Measurements from ENCODE around the gene ROBO1.
"Not testable (repeated sequence)": the region's sequence is repeated elsewhere in the genome, so short reads cannot be mapped to it uniquely, and the experiment has no call there.

ROBO1 gene

DNA sequence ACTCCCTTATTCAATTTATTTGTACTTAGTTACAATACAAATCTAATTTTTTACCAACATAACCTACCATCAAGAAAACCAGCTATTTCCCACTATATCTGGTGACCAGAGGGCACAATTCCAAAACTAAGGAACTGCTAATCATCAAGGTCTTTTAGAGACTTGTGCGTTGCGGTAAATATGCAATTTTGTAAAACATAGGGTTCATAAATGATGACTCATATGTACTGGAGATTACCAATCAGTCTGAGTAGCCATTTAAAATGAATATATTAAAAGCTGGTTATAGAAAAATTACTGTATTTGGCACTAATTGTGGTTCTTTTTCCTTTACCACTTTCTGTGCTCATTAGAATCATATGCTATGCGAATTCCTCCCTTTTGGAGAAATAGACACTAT lies 859.6 kb downstream of the ROBO1 start:
- no peak for DNase-seq (ENCODE audit: low read depth)

DNA sequence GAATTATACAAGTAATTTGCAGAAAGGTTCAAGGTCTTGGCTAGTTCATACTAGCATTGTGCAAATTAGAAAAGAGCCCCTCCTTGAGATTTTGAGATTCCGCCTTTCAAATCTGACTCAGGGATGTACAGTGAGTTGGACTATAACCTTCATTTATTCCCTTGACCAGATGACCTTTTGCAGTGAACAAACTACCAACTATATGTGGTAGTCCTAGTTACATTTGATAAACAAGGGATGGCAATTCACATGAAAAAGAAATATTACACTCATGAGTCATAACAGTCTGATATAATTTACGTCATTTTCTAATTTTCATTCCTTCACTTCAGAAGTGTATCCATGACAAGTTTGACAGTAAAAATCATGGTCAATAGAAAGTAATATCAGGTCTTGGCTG lies 860.4 kb downstream of the ROBO1 start:
- no peak for DNase-seq (ENCODE audit: low read depth)

DNA sequence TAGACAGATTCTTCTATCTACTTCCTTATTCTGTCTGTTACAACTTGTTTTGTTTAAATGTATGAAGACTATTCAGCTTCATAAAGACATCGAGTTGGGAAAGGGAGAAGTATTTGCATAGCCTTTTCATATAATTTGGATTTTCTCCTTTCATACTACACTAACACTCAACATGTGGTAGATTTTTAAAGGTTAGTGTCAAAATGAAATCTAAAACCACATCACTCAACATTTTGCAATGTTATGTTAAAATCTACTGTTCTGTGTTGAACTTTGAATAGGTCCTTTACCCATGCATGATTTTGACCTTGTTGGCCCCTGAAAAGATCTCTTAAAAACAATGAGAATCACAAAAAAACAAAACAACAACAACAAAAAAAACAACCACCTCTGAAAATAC lies 860.9 kb downstream of the ROBO1 start:
- no peak for DNase-seq (ENCODE audit: low read depth)

GRCh38 chr3:78906245-78906644 lies 861.6 kb downstream of the ROBO1 start:
- no peak for DNase-seq (ENCODE audit: low read depth)

- DNase-seq (ENCODE audit: low read depth), result no peak
Observed at GRCh38 chr3:78905700-78906099, 862.1 kb downstream of the ROBO1 start.

DNA sequence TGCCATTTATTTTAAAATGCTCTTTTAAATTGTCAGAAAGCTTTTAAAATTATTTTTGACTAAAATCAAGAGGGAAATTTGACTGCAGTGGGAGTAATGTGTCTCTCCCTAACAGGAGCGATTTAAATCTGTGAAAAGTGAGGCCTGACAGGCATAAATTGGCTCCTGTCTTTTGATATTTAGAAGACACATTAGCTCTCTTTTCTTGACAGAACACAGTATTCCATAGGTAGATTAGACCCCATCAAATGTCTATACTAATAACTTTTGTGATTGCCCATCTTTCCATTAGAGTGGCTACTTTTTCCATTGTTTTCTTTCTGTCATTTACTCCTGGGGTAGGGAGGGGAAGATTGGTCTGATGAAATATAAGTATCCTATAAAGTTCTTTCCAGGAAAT lies 866.3 kb downstream of the ROBO1 start:
- DNase-seq (ENCODE audit: low read depth), result no peak

GRCh38 chr3:78900880-78901279 lies 866.9 kb downstream of the ROBO1 start:
- DNase-seq (ENCODE audit: low read depth), result no peak

- no peak for DNase-seq (ENCODE audit: low read depth)
Observed at GRCh38 chr3:78900426-78900825, 867.4 kb downstream of the ROBO1 start.

DNA sequence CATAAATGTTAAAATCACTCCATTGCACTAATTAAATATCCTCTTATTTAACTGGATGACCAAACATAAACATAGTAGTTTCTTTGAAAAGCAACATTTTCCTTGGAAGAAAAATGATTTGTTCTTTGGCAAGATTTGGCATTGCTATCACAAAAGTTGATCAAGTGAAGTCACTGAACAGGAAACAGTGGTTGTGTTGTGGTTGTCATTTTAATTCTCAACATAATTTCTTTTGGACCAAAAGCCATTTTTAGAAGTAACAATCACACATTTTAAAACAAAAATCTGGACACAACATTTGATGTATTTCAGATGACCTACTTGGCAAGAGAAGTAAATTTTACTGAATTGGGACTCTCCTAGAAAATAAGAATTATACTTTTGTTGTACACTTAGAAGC lies 872.3 kb downstream of the ROBO1 start:
- no peak for DNase-seq (ENCODE audit: low read depth)

DNA sequence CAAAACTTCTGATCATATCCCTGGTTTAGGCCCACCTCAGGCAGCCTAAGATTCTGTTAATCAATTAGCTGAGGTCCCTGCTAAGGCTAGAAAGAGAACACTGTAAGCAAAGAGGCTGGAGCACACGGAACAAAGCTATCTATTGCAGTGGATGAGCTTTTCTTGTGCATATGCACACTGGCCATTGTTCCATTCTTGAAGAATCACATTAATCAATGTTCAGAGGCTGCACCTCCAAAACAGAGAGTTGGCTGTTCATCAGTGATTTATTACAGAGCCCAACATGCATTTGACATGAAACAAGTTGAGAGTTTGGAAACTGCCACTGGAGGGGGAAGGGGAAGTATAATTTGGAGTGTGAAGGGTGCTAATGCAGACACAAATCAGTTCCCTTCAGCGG lies 873.0 kb downstream of the ROBO1 start:
- DNase-seq (ENCODE audit: low read depth), result no peak

DNA sequence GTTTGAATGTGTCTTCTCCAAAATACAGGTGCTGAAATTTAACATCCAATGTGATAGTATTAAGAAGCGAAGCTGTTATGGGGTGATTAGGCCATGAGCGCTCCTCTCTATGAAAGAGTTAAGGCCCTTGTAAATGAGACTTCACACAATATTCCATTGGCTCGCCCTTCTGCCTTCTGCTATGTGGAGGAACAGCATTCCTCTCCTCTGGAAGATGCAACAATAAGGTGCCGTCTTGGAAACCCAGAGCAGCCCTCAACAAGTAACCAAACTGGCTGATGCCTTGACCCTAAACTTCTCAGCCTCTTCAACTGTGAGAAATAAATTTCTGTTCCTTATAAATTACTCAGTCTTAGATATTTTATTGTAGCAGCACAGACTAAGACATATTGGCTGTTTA lies 874.6 kb downstream of the ROBO1 start:
- no peak for DNase-seq (ENCODE audit: low read depth)

DNA sequence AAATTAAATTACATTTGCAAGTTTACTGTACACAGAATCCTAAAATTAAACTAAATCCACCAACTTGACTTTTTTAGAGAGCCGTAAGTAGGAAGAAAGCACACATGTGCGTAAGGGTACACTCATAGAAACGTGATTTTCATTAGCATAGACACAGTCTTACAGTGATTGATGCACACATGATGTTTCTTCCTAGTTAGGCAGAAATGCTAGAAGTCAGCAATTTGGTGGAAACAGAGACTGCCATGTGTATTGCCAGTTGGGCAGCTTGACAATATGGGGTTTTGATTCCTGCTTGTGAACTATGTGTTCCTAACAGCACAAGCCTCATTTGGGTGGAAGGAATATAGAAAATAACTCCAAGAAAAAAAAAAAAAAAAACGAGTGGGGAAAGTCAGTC lies 878.5 kb downstream of the ROBO1 start:
- no peak for DNase-seq (ENCODE audit: low read depth)

DNA sequence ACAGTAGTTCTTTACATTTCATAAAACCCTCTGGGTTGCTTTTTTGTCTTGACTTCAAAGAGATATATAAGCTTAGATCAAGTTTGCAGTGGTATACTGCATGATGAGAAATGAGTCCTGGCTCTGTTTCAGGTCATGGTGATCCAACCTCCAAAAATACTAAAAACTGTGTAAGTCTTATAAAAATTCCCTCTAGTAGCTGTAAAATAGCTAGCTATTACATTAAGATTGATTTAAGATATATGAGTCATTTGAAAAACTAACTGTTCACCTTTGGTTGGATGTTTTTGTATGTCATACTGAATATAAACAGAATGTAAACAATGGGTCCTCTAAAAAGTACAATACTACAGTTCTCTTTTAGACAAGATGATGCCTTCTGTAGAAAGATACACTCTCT lies 879.2 kb downstream of the ROBO1 start:
- no peak for DNase-seq (ENCODE audit: low read depth)

DNA sequence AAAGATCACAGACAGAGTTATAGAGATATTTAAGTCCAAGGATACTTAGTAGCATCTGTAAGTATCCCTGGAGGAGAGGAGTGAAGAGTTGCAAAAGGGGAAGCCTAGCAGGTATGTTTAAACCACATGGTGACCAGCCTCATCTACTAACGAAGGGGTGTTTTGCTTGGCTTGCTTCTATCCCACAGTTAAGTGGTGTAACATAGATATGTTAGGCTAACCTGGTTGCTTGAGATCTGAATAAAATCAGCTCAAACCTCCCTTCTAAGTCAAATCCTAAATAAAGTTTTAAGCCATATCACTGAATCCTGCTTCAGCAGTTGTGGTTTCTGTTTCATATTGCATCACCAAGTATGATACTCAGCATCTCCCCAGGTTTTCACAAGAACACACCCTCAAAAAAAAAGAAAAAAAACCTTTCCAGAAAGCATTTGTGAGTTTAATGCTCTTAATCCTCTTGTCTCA lies 880.2 kb downstream of the ROBO1 start:
- DNase-seq (ENCODE audit: low read depth), result no peak

DNA sequence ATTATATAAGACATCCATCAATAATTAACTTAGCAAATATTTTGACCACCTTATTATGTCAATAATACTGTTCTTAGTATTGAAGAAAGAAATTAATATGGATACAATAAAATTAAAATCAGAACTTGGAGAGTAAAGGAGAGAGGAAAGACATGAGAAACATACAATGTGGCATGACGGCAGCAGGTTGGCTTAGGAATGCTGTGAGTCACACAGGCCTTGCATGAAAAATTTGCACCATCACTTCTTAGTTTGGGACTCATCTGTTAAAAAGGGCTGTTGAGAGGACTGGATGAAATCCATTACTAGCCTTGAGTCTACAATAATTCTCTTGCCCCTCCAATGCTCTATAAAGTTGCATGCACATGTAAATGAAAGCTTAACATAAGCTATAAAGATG lies 880.8 kb downstream of the ROBO1 start:
- no peak for DNase-seq (ENCODE audit: low read depth)

GRCh38 chr3:78884567-78884966 lies 883.2 kb downstream of the ROBO1 start:
- DNase-seq (ENCODE audit: low read depth), result not testable (repeated sequence)

GRCh38 chr3:78882251-78882650 lies 885.5 kb downstream of the ROBO1 start:
- no peak for DNase-seq (ENCODE audit: low read depth)

- no peak for DNase-seq (ENCODE audit: low read depth)
Observed at GRCh38 chr3:78881501-78881900, 886.3 kb downstream of the ROBO1 start.

- DNase-seq (ENCODE audit: low read depth), result no peak
Observed at GRCh38 chr3:78880603-78881461, 887.0 kb downstream of the ROBO1 start.

DNA sequence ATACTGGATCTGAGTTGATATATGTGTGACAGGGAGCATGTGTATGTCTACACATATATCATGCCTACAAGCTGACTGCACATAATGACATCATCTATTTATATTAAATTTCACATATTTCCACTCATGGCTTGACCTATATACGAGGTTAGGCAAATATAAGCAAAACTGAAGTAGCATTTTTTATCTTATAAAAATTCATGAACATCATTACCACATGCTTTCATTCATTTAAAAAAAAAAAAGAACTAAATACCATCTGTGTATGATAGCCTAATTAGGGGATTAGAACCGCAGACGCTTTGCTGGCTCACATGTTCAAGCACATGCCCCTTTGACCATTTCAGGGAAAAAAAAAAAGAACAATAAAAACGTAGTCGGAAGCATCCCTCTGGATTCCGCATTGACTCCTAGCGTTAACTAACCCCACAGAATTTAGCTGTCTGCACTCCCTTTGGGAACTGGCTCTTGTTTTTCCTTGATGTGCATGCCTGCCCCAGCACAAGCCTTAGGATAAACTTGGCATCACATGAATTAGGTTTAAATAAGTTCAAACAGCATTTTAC lies 888.4 kb downstream of the ROBO1 start:
- DNase-seq (ENCODE audit: low read depth), result no peak

GRCh38 chr3:78878789-78879188 lies 889.0 kb downstream of the ROBO1 start:
- no peak for DNase-seq (ENCODE audit: low read depth)

DNA sequence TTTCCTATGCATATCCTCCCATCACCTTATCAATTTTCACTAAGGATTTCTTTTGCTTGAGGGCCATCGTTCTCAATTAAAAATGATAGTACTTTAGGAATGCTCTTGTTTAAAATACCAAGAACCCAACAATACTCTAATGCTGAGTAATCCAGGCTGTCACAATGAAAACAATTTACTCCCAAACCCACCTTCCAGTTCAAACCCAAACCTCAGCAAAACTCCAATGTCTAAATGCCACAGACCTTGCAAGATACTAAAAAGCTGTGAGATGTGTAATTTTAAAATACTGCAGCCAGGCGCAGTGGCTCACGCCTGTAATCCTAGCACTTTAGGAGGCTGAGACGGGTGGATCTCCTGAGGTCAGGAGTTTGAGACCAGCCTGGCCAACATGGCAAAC lies 889.8 kb downstream of the ROBO1 start:
- no peak for DNase-seq (ENCODE audit: low read depth)

GRCh38 chr3:78875851-78876250 lies 891.9 kb downstream of the ROBO1 start:
- DNase-seq (ENCODE audit: low read depth), result no peak

DNA sequence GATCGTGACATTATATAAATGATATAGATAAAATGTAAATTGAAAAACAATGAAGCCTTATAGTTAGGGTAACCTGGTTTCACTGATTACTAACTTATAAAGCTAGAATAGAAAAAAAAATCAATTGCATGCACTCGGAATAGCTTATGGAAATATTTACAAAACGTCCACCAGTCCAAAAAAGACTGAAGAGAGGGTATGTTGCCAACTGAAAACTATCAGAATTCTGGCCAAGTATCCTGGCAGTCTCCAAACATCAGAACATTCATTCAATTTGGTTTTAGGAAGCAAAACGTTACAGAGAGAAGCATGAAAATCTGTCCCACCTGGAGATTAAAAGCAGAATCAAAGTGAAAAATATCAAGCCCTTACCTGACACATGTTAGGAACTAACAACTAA lies 892.4 kb downstream of the ROBO1 start:
- DNase-seq (ENCODE audit: low read depth), result no peak

Data from fibroblast of the conjunctiva (primary cell).